GM08714 (cell line): ENCODE data around the gene CCL23.

Experiments
- H3K4me3 ChIP-seq: fragments of 200-500 bp; sonication (Bioruptor generic); 2 replicates; pipeline ENCODE4 v1.5.1; 2014; ENCODE audit warnings: mild to moderate bottlenecking, low read length, inconsistent platforms
- ZNF274 ChIP-seq: IDR thresholded peaks from 2 replicates; pipeline ENCODE4 v1.6.1; 2012; ENCODE audit warnings: mild to moderate bottlenecking, low read depth, low read length

CCL23 gene

DNA sequence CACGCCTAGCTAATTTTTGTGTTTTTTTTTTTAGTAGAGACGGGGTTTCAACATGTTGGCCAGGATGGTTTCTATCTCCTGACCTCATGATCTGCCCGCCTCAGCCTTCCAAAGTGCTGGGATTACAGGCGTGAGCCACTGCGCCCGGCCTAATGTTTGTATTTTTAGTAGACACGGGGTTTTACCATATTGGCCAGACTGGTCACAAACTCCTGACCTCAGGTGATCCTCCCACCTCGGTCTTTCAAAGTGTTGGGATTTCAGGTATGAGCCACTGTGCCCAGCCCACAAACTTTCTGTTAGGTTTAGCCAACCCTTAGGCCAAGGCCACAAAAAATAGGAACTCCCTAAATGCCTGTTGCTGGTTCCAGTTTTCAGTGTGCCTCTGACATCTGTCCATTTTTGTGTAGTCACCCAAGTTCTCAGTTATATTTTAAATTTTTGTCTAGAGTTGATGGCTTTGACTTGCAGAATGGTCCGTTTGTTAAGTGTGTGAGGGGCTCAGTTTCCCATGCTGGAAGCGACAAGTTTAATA is 49.2 kb downstream of the CCL23 start:
- TF ChIP-seq ZNF274: no peak
- H3K4me3 ChIP-seq: no peak overlapping the region

GRCh38 chr17:35965272-35965671 is 52.5 kb downstream of the CCL23 start:
- no peak for TF ChIP-seq ZNF274
- H3K4me3 ChIP-seq: no peak overlapping the region

GRCh38 chr17:35963663-35964062 is 54.1 kb downstream of the CCL23 start:
- no peak for TF ChIP-seq ZNF274
- no peak overlapping the region for H3K4me3 ChIP-seq
